Measurements from ENCODE around the gene DYNC2LI1. TPM values are rescaled to one million over a fixed set of nuclear protein-coding genes. Genes with fewer than 3 reads are reported as not detected.
A peak's percentile ranks its signal among the peaks of the same experiment; 100 is the strongest.

The DYNC2LI1 gene
- polyA plus RNA-seq, 2 of the 4 experiments (the other 2 are of a cell fraction): 22.2 to 44.3 TPM

DNA sequence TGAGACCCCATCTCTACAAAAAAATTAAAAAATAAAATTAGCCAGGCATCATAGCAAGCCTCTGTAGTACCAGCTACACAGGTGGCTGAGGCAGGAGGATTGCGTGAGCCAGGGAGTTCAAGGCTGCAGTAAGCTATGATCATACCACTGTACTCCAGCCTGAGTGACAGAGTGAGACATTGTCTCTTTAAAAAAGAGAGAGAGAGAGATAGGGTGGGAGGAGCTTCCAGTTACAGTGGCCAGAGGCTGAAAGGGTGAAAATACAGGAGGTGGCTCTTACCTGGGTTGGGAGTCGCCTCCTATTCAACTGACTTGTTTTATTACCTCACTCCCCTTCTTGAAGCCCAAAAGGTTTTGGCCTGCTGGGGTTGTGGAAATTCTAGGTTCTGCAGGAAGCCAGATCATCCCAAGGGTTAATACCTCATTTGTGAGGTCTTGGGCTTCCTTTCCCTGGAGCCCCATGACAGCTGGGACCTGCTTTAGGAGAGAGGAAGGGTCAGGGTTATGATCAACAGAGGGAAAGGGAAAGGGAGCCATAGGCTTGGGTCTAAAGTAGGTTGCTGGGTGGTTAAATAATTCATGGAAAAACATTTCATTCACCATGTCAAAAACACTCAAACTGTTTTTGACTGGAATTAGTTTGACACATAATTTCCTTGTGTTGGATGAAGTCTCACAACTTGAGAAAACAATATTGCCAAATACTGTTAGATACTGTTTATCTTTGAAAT lies 17.4 kb downstream of the DYNC2LI1 start:
- 89% methylated on average over 2 of the region's 2 CpGs for WGBS (ENCODE audit: missing lambda C conversion rate)
- ChIA-PET POLR2A (no interaction called here), CTCF (no interaction called here)
- no peak for DNase-seq (ENCODE audit: low read depth in 1 of 2, low spot score in 1 of 2)
- Histone ChIP-seq H3K4me1 (no peaks in the 10 kb centered on the region), H3K27ac (no peak overlapping the region), H3K4me2 (no peak overlapping the region), H3K9me3 (no peaks in the 10 kb centered on the region), H3K4me3 (no peak overlapping the region)
- TF ChIP-seq TP53 (CRISPR knock-in tag; IDR thresholded peaks at IDR 0.05) (no peak), RAD21 (conservative IDR thresholded peaks at IDR 0.05 in 1 of 2, IDR thresholded peaks at IDR 0.05 in 1 of 2) (no peak), PBX3 (IDR thresholded peaks at IDR 0.05) (no peak), FOSB (CRISPR knock-in tag; IDR thresholded peaks at IDR 0.05) (no peak), JUNB (IDR thresholded peaks at IDR 0.05) (no peak)
- ATAC-seq: peak in 1 of 2 experiments; percentile 51; a peak in 2 of 6 replicates
- FAIRE-seq: no peak

GRCh38 chr2:43792653-43793052 lies 18.8 kb downstream of the DYNC2LI1 start:
- H3K4me3 ChIP-seq: no peak overlapping the region
- no peak overlapping the region for H3K27ac ChIP-seq
- FAIRE-seq (no peak), ATAC-seq (no peak), DNase-seq (ENCODE audit: low read depth in 1 of 2, low spot score in 1 of 2) (no peak)
- TF ChIP-seq HEYL (CRISPR knock-in tag; IDR thresholded peaks at IDR 0.05) (no peak), HES2 (IDR thresholded peaks at IDR 0.05) (no peak), EP300 (IDR thresholded peaks at IDR 0.05) (no peak), RCOR1 (IDR thresholded peaks at IDR 0.05; ENCODE audit: low read depth, low read length) (no peak), RARB (CRISPR knock-in tag; IDR thresholded peaks at IDR 0.05) (no peak), CBX2 (IDR thresholded peaks at IDR 0.05; ENCODE audit: borderline replicate concordance, low read depth) (no peak), EHF (CRISPR knock-in tag; IDR thresholded peaks at IDR 0.05) (no peak)
- TF ChIP-seq, protein P1, sequence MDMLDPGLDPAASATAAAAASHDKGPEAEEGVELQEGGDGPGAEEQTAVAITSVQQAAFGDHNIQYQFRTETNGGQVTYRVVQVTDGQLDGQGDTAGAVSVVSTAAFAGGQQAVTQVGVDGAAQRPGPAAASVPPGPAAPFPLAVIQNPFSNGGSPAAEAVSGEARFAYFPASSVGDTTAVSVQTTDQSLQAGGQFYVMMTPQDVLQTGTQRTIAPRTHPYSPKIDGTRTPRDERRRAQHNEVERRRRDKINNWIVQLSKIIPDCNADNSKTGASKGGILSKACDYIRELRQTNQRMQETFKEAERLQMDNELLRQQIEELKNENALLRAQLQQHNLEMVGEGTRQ (IDR thresholded peaks at IDR 0.05): no peak
- TF ChIP-seq, protein P2, sequence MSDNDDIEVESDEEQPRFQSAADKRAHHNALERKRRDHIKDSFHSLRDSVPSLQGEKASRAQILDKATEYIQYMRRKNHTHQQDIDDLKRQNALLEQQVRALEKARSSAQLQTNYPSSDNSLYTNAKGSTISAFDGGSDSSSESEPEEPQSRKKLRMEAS (IDR thresholded peaks at IDR 0.05): no peak
- TF ChIP-seq, protein P3, sequence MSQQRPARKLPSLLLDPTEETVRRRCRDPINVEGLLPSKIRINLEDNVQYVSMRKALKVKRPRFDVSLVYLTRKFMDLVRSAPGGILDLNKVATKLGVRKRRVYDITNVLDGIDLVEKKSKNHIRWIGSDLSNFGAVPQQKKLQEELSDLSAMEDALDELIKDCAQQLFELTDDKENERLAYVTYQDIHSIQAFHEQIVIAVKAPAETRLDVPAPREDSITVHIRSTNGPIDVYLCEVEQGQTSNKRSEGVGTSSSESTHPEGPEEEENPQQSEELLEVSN (IDR thresholded peaks at IDR 0.05; ENCODE audit: borderline replicate concordance, low read depth): no peak
- ChIA-PET POLR2A (no interaction called here), CTCF (interaction anchor here (0.7 kb wide), 1 partner anchor 105 kb away, joined by 4 read pairs; no protein-coding TSS in a partner anchor)
- no peak overlapping the region for H3K4me2 ChIP-seq
- WGBS (ENCODE audit: missing lambda C conversion rate): 74% methylated on average over 3 of the region's 3 CpGs
- H3K9me3 ChIP-seq: no peaks in the 10 kb centered on the region
- H3K4me1 ChIP-seq: no peaks in the 10 kb centered on the region

- ATAC-seq: no peak
- Histone ChIP-seq H3K4me2 (no peak overlapping the region), H3K4me3 (no peak overlapping the region), H3K9me3 (no peaks in the 10 kb centered on the region), H3K27ac (no peak overlapping the region), H3K4me1 (peaks cover 1% of the 10 kb centered on the region; the same call in 1 of the 3 replicates)
- TF ChIP-seq ZC3H11A (IDR thresholded peaks at IDR 0.05): no peak
- 83% methylated on average over 9 of the region's 9 CpGs for WGBS (ENCODE audit: missing lambda C conversion rate)
- peak; percentile 76 for FAIRE-seq
- CTCF ChIA-PET: interaction anchor here (0.8 to 1.4 kb wide), 3 partner anchors 15 to 186 kb away, joined by 3 read pairs; no protein-coding TSS in a partner anchor
- no peak for DNase-seq (ENCODE audit: low read depth in 1 of 2, low spot score in 1 of 2)
- POLR2A ChIA-PET: no interaction called here
These were observed 21.1 kb downstream of the DYNC2LI1 start for GRCh38 chr2:43794956-43795355.

DNA sequence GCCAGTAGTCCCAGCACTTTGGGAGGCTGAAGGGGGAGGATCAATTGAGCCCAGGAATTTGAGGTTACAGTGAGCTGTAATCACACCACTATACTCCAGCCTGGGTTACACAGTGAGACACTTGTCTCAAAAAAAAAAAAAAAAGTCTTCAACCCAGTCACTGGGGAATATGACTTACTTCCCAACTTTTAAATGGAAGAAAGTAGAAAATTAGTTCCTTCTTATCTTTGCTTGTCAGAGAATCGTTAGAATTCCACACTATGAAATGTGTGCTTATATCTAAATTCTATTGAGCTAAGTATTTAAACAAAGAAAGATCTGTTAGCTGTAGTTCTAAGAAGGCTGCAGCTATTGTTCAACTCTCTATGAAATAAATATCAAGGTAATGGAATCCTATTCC lies 22.4 kb downstream of the DYNC2LI1 start:
- ATAC-seq: no peak
- no peak overlapping the region for H3K4me3 ChIP-seq
- H3K27ac ChIP-seq: no peak overlapping the region
- no peak for FAIRE-seq
- ChIA-PET POLR2A (no interaction called here), CTCF (interaction anchor here (0.6 to 1.4 kb wide), 5 partner anchors 42 to 1457 kb away, joined by 3 read pairs; partner anchors contain the start of genes ABCG5 and ABCG8)
- WGBS (ENCODE audit: missing lambda C conversion rate): 82% methylated on average over 1 of the region's 1 CpG
- H3K9me3 ChIP-seq: no peaks in the 10 kb centered on the region
- no peak overlapping the region for H3K4me2 ChIP-seq
- H3K4me1 ChIP-seq: peaks cover 5% of the 10 kb centered on the region; the same call in 1 of the 3 replicates
- DNase-seq (ENCODE audit: low read depth in 1 of 2, low spot score in 1 of 2): no peak
- TF ChIP-seq SREBF2 (IDR thresholded peaks at IDR 0.05) (no peak), CHD2 (IDR thresholded peaks at IDR 0.05; ENCODE audit: low read length, partially characterized antibody) (no peak), GATA3 (IDR thresholded peaks at IDR 0.05; ENCODE audit: borderline replicate concordance) (no peak), HDAC2 (IDR thresholded peaks at IDR 0.05) (no peak), MAZ (IDR thresholded peaks at IDR 0.05; ENCODE audit: borderline replicate concordance, low read depth, low read length) (no peak), MAFK (IDR thresholded peaks at IDR 0.05; ENCODE audit: partially characterized antibody) (no peak), FOSL2 (IDR thresholded peaks at IDR 0.05) (no peak), FOSL2 (CRISPR knock-in tag; IDR thresholded peaks at IDR 0.05) (no peak), CEBPB (IDR thresholded peaks at IDR 0.05) (no peak), TP53 (CRISPR knock-in tag; IDR thresholded peaks at IDR 0.05) (no peak), PBX3 (IDR thresholded peaks at IDR 0.05) (no peak), KDM1A (IDR thresholded peaks at IDR 0.05; ENCODE audit: low read depth) (no peak), RARB (CRISPR knock-in tag; IDR thresholded peaks at IDR 0.05) (no peak)
- TF ChIP-seq, protein P4, sequence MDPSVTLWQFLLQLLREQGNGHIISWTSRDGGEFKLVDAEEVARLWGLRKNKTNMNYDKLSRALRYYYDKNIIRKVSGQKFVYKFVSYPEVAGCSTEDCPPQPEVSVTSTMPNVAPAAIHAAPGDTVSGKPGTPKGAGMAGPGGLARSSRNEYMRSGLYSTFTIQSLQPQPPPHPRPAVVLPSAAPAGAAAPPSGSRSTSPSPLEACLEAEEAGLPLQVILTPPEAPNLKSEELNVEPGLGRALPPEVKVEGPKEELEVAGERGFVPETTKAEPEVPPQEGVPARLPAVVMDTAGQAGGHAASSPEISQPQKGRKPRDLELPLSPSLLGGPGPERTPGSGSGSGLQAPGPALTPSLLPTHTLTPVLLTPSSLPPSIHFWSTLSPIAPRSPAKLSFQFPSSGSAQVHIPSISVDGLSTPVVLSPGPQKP (IDR thresholded peaks at IDR 0.05; ENCODE audit: low read depth, low read length): no peak

All from A549 (cell line).